ENCODE data around the gene WASF2. TPM values are rescaled to one million over a fixed set of nuclear protein-coding genes. Genes with fewer than 3 reads are reported as not detected.
A peak's percentile ranks its signal among the peaks of the same experiment; 100 is the strongest.

The WASF2 gene
- total RNA-seq, 1 donor from 2014 or later, result 70.4 TPM

DNA sequence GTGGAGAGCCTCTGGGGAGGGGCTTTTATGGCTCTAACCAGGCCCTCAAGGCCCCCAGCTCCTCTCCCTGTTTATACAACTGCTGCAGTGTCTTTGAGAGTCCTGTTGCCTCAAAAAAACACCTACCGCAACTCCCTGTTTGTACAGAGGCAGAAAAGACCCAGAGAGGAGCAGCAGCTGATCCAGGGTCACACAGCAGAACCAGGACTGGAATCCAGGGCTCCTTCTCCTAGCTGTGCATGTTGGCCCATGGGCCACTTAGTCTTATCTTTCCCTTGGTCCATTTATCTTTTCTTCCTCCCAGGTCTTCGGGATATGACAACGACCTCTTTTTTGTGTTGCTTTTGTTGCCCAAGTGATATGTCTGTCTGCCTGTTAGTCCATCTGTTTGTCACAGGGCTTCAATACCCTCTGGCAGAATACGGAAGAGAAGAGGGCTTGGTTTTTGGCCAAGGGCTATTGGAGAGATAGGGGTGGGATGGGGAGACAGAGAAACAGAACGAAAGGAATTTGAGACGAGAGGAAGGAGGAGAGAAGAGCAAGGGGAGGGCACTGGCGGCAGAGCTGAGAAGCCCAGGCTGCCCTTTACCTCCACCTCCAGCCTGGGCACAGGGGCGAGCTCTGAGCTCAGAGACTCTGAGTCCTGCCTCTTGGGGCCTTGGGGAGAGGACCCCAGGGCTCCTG is 33.5 kb upstream of the WASF2 start:
- intact Hi-C loops (cut with DNase I), result no loop called here
- no peaks in the 10 kb centered on the region for H3K36me3 ChIP-seq
- no peaks in the 10 kb centered on the region for H3K27me3 ChIP-seq
- peaks cover 32 to 47% of the 10 kb centered on the region in 2 donors for H3K4me1 ChIP-seq
- H3K9me3 ChIP-seq, result no peaks in the 10 kb centered on the region
- no peak overlapping the region for H3K4me3 ChIP-seq
- H3K27ac ChIP-seq, result peak overlapping the region; percentile 12 to 43
- DNase-seq (ENCODE audit: low spot score in 2 of 2), result no peak
- TF ChIP-seq, protein P1, sequence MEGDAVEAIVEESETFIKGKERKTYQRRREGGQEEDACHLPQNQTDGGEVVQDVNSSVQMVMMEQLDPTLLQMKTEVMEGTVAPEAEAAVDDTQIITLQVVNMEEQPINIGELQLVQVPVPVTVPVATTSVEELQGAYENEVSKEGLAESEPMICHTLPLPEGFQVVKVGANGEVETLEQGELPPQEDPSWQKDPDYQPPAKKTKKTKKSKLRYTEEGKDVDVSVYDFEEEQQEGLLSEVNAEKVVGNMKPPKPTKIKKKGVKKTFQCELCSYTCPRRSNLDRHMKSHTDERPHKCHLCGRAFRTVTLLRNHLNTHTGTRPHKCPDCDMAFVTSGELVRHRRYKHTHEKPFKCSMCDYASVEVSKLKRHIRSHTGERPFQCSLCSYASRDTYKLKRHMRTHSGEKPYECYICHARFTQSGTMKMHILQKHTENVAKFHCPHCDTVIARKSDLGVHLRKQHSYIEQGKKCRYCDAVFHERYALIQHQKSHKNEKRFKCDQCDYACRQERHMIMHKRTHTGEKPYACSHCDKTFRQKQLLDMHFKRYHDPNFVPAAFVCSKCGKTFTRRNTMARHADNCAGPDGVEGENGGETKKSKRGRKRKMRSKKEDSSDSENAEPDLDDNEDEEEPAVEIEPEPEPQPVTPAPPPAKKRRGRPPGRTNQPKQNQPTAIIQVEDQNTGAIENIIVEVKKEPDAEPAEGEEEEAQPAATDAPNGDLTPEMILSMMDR (IDR thresholded peaks at IDR 0.05), result no peak

DNA sequence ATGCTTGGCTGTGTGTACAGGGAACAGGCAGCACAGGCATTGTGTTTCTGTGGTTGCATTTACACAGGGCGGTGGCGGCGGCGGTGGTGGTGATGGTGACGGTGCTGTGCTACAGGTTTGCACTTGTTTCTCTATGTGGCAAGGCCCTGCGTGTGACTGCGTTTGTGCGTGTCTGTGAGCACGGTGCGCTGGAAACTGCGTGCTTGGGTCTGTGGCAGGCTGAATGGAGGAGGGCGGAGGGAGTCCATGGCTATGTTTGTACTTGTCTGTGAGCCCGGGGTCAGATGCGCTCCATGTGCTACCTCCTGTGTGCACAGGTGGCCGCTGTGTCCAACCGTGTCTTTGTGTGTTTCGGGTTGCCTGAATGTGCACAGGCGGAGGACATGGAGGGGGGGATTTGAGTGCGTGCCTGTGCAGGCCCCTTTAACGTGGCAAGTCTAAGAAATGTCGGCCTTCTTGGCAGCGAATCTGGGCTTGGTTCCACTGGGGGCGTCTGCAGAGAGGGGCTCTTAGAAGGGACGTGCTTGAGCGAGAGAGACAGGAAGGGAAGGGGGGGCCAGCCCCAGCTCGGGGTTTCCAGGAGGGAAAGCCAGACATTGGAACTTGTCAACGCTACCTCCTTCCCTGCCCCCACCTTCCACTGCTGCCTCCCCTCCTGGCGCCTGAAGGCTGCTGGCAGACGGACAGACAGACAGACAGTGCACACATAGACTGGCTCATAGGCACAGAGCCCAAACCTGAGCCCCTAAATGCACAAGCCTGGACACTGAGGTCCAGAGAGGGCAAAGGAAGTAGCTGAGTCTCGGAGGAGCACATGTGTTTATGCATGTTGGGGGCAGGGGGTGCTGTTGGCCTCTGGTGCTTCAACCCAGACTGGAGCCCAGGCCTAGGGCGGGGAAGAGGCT is 32.7 kb upstream of the WASF2 start:
- Histone ChIP-seq H3K27ac (peak overlapping the region; percentile 12 to 43), H3K4me1 (peaks cover 27 to 41% of the 10 kb centered on the region in 2 donors), H3K4me3 (peak overlapping the region in 1 of 2 donors; percentile 45), H3K9me3 (no peaks in the 10 kb centered on the region), H3K36me3 (no peaks in the 10 kb centered on the region), H3K27me3 (no peaks in the 10 kb centered on the region)
- intact Hi-C loops (cut with DNase I), result no loop called here
- TF ChIP-seq, protein P1 (IDR thresholded peaks at IDR 0.05), result peak in 1 of 3 experiments; percentile 48
- DNase-seq (ENCODE audit: low spot score in 2 of 2), result peak in 1 of 2 donors; percentile 37

DNA sequence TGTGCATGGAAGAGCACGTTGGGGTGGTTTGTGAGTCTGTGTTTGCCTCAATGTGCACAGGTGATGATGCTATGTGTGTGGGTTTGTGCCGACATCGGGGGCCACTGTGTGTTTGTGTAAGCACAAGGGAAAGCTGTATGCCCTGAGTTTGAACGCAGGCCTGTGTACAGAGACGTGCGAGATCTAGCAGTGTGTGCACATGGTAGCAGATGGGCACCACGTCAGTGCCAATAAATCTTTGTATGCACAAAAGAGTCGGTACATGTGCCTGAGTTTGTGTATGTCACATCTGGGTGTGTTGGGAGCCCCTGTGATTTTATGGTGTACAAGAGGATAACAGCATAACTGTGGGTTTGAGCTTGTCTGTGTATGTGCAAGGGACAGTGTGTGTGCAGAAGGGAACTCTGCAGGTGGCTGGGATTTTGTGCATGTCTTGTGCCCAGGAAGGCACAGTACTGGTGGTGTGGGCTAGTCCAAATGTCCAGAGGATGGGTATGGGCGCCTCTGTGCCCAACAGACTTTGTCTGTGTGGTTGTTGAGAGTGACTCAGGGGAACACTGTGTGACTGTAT is 32.0 kb upstream of the WASF2 start:
- intact Hi-C loops (cut with DNase I), result loop anchor here (2.0 kb wide), 1 partner anchor 17 kb away; no protein-coding TSS in a partner anchor
- H3K4me1 ChIP-seq, result peaks cover 20 to 34% of the 10 kb centered on the region in 2 donors
- H3K36me3 ChIP-seq, result no peaks in the 10 kb centered on the region
- no peaks in the 10 kb centered on the region for H3K9me3 ChIP-seq
- TF ChIP-seq, protein P1 (IDR thresholded peaks at IDR 0.05), result no peak
- H3K4me3 ChIP-seq, result peak overlapping the region in 1 of 2 donors; percentile 45
- H3K27me3 ChIP-seq, result no peaks in the 10 kb centered on the region
- DNase-seq (ENCODE audit: low spot score in 2 of 2), result no peak
- H3K27ac ChIP-seq, result peak overlapping the region in 1 of 2 donors; percentile 55

DNA sequence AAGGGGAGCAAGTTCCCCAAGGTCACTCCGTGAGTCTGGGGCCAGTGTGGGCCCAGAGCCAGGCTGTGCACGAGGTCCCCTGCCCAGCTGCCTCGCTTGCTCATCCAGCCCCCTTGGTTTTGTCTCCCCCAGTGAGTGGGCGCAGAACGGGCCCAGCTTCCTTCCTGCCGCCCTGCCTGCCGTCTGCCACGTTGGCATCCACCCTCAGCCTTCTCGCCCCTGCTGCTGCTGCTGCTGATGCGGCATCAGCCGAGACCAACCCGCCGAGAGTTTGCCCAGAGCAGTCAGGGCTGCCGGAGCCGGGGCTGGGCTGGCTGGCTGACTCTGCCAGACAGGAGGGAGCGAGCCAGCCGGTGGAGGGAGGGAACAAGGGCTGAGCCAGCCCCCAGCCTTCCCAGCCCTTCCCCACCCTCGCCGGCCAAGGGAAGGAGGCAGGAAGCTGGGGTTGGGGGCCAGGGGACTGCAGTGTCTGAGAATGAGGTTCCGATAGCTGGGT is 31.4 kb upstream of the WASF2 start:
- Histone ChIP-seq H3K9me3 (no peaks in the 10 kb centered on the region), H3K36me3 (no peaks in the 10 kb centered on the region), H3K27ac (peak overlapping the region; percentile 16 to 55), H3K27me3 (no peaks in the 10 kb centered on the region), H3K4me3 (peak overlapping the region in 1 of 2 donors; percentile 45), H3K4me1 (peaks cover 20 to 30% of the 10 kb centered on the region in 2 donors)
- DNase-seq (ENCODE audit: low spot score in 2 of 2), result no peak
- intact Hi-C loops (cut with DNase I), result loop anchor here (2.0 kb wide), 1 partner anchor 17 kb away; no protein-coding TSS in a partner anchor
- TF ChIP-seq, protein P1 (IDR thresholded peaks at IDR 0.05), result no peak

DNA sequence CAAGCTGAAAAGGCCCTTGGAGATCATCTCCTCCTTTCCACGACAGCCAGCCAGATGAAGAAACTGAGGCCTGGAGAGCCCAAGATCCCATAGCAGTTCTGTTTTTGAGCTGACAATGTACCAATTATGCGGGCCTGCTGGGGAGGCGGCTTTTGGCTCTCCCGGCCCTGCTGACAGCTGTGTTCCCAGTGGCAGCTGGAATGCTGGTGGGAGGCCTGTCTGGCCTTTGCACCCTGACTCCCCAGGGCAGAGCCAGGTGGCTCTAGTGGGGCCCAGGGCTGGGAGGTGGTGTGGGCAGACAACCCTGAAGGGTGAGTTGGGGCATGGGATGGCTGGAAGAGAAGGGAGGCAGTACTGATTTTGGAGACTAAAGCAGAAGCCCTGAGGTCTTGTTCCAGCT is 30.7 kb upstream of the WASF2 start:
- intact Hi-C loops (cut with DNase I), result loop anchor here (2.0 kb wide), 1 partner anchor 16 kb away; no protein-coding TSS in a partner anchor
- no peak overlapping the region for H3K4me3 ChIP-seq
- TF ChIP-seq, protein P1 (IDR thresholded peaks at IDR 0.05), result no peak
- peaks cover 17 to 27% of the 10 kb centered on the region in 2 donors for H3K4me1 ChIP-seq
- no peaks in the 10 kb centered on the region for H3K9me3 ChIP-seq
- no peaks in the 10 kb centered on the region for H3K27me3 ChIP-seq
- DNase-seq (ENCODE audit: low spot score in 2 of 2), result no peak
- H3K27ac ChIP-seq, result peak overlapping the region; percentile 16 to 17
- H3K36me3 ChIP-seq, result no peaks in the 10 kb centered on the region
